PC-9 (cell line): Measurements from ENCODE around the gene DMWD.

ENCODE experiments used
- EZH2 ChIP-seq: fragments of 200-600 bp; sonication (generic); IDR thresholded peaks from 2 replicates; pipeline ENCODE4 v1.8.0; 2017; ENCODE audit warnings: antibody characterized with exemption, low read depth
- TF ChIP-seq, protein P1 (sequence below): fragments of 200-600 bp; sonication (generic); conservative IDR thresholded peaks from 2 replicates; pipeline ENCODE4 v1.6.1; 2017; ENCODE audit warnings: mixed run types, antibody characterized with exemption, mild to moderate bottlenecking, moderate library complexity

DNA sequence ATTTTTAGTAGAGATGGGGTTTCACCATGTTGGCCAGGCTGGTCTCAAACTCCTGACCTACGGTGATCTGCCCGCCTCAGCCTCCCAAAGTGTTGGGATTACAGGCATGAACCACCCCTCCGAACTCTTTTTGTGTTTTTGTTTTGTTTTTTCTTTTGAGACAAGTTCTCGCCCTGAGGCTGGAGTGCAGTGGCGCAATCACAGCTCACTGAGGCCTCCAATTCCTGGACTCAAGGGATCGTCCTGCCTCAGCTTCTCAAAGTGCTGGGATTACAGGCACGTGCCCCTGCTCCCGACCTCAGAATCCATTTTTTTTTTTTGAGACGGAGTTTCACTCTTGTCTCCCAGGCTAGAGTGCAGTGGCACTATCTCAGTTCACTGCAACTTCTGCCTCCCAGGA is 35.0 kb downstream of the DMWD start:
- TF ChIP-seq, protein P1, sequence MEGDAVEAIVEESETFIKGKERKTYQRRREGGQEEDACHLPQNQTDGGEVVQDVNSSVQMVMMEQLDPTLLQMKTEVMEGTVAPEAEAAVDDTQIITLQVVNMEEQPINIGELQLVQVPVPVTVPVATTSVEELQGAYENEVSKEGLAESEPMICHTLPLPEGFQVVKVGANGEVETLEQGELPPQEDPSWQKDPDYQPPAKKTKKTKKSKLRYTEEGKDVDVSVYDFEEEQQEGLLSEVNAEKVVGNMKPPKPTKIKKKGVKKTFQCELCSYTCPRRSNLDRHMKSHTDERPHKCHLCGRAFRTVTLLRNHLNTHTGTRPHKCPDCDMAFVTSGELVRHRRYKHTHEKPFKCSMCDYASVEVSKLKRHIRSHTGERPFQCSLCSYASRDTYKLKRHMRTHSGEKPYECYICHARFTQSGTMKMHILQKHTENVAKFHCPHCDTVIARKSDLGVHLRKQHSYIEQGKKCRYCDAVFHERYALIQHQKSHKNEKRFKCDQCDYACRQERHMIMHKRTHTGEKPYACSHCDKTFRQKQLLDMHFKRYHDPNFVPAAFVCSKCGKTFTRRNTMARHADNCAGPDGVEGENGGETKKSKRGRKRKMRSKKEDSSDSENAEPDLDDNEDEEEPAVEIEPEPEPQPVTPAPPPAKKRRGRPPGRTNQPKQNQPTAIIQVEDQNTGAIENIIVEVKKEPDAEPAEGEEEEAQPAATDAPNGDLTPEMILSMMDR, result no peak
- no peak for TF ChIP-seq EZH2
